RWPE2 (cell line): ENCODE data around the gene CUEDC2.

Experiments
- ATAC-seq: fragments of 200-7000 bp; cut with Tn5 transposase; 3 replicates; pipeline ENCODE4 v1.9.1; 2021; ENCODE audit warnings: low read depth
- DNase-seq: peaks from one replicate; pipeline ENCODE4 v3.0.0-alpha.2; 2020; ENCODE audit warnings: low spot score
- H3K27ac ChIP-seq: fragments of 450-650 bp; 2 replicates; pipeline ENCODE4 v1.5.1; 2017; ENCODE audit warnings: mild to moderate bottlenecking; ENCODE audit not compliant: poor library complexity, severe bottlenecking
- H3K27me3 ChIP-seq: fragments of 250-450 bp; sonication (Bioruptor Pico); 2 replicates; pipeline ENCODE4 v1.5.1; 2021; ENCODE audit warnings: mild to moderate bottlenecking, moderate library complexity; ENCODE audit not compliant: insufficient read depth, poor library complexity, severe bottlenecking
- H3K36me3 ChIP-seq: fragments of 250-450 bp; sonication (Bioruptor Pico); 2 replicates; pipeline ENCODE4 v1.5.1; 2020; ENCODE audit warnings: low read depth, mild to moderate bottlenecking, moderate library complexity
- H3K4me1 ChIP-seq: fragments of 250-450 bp; sonication (Bioruptor Pico); 2 replicates; pipeline ENCODE4 v1.5.1; 2021; ENCODE audit warnings: mild to moderate bottlenecking, moderate library complexity; ENCODE audit not compliant: insufficient read depth, poor library complexity, severe bottlenecking
- H3K4me3 ChIP-seq: fragments of 250-450 bp; sonication (Bioruptor Pico); 2 replicates; pipeline ENCODE4 v1.5.1; 2021; ENCODE audit warnings: mild to moderate bottlenecking, moderate library complexity; ENCODE audit not compliant: severe bottlenecking
- H3K9me3 ChIP-seq: fragments of 250-450 bp; sonication (Bioruptor Pico); 2 replicates; pipeline ENCODE4 v1.5.1; 2021; ENCODE audit warnings: mild to moderate bottlenecking, moderate library complexity; ENCODE audit not compliant: severe bottlenecking
- CTCF ChIP-seq: fragments of 450-650 bp; IDR thresholded peaks from one replicate; pipeline ENCODE4 v1.5.1; 2017; ENCODE audit warnings: mild to moderate bottlenecking, moderate library complexity; ENCODE audit not compliant: poor library complexity, severe bottlenecking

The CUEDC2 gene

GRCh38 chr10:102467318-102467717 lies 34.9 kb upstream of the CUEDC2 start:
- no peak for TF ChIP-seq CTCF
- no peak overlapping the region for H3K27ac ChIP-seq
- no peak for DNase-seq
- H3K36me3 ChIP-seq, result no peaks in the 10 kb centered on the region
- H3K4me1 ChIP-seq, result no peaks in the 10 kb centered on the region
- no peak overlapping the region for H3K4me3 ChIP-seq
- H3K9me3 ChIP-seq, result no peaks in the 10 kb centered on the region
- H3K27me3 ChIP-seq, result no peaks in the 10 kb centered on the region
- no peak for ATAC-seq

- Histone ChIP-seq H3K4me3 (no peak overlapping the region), H3K36me3 (no peaks in the 10 kb centered on the region), H3K27ac (no peak overlapping the region), H3K4me1 (peaks cover 3% of the 10 kb centered on the region), H3K27me3 (no peaks in the 10 kb centered on the region), H3K9me3 (no peaks in the 10 kb centered on the region)
- ATAC-seq (no peak), DNase-seq (no peak)
- TF ChIP-seq CTCF, result no peak
Observed at GRCh38 chr10:102465466-102465865, 33.1 kb upstream of the CUEDC2 start.

- peaks cover 3% of the 10 kb centered on the region for H3K4me1 ChIP-seq
- TF ChIP-seq CTCF, result no peak
- no peak overlapping the region for H3K27ac ChIP-seq
- no peak for ATAC-seq
- no peaks in the 10 kb centered on the region for H3K9me3 ChIP-seq
- H3K36me3 ChIP-seq, result no peaks in the 10 kb centered on the region
- no peaks in the 10 kb centered on the region for H3K27me3 ChIP-seq
- no peak overlapping the region for H3K4me3 ChIP-seq
- DNase-seq, result no peak
Observed at GRCh38 chr10:102463983-102464382, 31.6 kb upstream of the CUEDC2 start.

- no peak for TF ChIP-seq CTCF
- Histone ChIP-seq H3K4me1 (peaks cover 3% of the 10 kb centered on the region), H3K4me3 (no peak overlapping the region), H3K27ac (no peak overlapping the region), H3K36me3 (no peaks in the 10 kb centered on the region), H3K27me3 (no peaks in the 10 kb centered on the region), H3K9me3 (no peaks in the 10 kb centered on the region)
- DNase-seq, result no peak
- no peak for ATAC-seq
Observed at GRCh38 chr10:102462512-102463054, 30.2 kb upstream of the CUEDC2 start.

- H3K27ac ChIP-seq, result no peak overlapping the region
- H3K4me1 ChIP-seq, result peaks cover 4% of the 10 kb centered on the region
- H3K4me3 ChIP-seq, result peak overlapping the region; percentile 39
- DNase-seq (peak; percentile 92), ATAC-seq (peak; percentile 94)
- H3K27me3 ChIP-seq, result no peaks in the 10 kb centered on the region
- no peaks in the 10 kb centered on the region for H3K9me3 ChIP-seq
- H3K36me3 ChIP-seq, result no peaks in the 10 kb centered on the region
- TF ChIP-seq CTCF, result no peak
Observed at GRCh38 chr10:102461187-102462054, 29.0 kb upstream of the CUEDC2 start.
